ENCODE results near the gene VAV2. TPM values are rescaled to one million over a fixed set of nuclear protein-coding genes. Genes with fewer than 3 reads are reported as not detected.
"Not testable (repeated sequence)": the region's sequence is repeated elsewhere in the genome, so short reads cannot be mapped to it uniquely, and the experiment has no call there.

The VAV2 gene
- total RNA-seq, 4 donors from 2014 or later, result 15.0 to 25.7 (median 20.5) TPM

DNA sequence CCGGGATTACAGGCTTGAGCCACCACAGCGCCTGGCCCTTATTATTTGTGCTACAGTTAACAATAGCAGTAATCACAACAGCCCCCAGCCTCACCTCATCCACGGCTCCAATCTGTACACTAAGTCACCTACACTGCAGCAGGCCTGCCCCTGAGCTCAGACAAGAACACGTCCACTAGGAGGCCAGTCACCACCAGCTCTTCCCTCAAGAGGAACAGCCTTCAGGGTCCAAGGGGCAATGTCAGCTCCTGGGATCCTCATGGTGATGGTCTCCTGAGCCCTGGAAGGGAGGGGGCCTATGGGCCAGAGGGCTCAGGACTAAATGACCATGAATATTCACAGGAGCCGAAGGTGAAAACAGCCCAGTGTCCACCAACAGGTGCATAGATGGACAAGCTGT is 67.7 kb downstream of the VAV2 start:
- intact Hi-C loops (cut with DNase I), result no loop called here
- no peaks in the 10 kb centered on the region for H3K36me3 ChIP-seq
- H3K27ac ChIP-seq, result no peak overlapping the region
- H3K9me3 ChIP-seq, result no peaks in the 10 kb centered on the region
- H3K27me3 ChIP-seq, result no peaks in the 10 kb centered on the region
- TF ChIP-seq, protein P1, sequence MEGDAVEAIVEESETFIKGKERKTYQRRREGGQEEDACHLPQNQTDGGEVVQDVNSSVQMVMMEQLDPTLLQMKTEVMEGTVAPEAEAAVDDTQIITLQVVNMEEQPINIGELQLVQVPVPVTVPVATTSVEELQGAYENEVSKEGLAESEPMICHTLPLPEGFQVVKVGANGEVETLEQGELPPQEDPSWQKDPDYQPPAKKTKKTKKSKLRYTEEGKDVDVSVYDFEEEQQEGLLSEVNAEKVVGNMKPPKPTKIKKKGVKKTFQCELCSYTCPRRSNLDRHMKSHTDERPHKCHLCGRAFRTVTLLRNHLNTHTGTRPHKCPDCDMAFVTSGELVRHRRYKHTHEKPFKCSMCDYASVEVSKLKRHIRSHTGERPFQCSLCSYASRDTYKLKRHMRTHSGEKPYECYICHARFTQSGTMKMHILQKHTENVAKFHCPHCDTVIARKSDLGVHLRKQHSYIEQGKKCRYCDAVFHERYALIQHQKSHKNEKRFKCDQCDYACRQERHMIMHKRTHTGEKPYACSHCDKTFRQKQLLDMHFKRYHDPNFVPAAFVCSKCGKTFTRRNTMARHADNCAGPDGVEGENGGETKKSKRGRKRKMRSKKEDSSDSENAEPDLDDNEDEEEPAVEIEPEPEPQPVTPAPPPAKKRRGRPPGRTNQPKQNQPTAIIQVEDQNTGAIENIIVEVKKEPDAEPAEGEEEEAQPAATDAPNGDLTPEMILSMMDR (IDR thresholded peaks at IDR 0.05), result no peak
- TF ChIP-seq POLR2A (IDR thresholded peaks at IDR 0.05), result no peak
- no peak overlapping the region for H3K4me3 ChIP-seq (replicated peaks in 1 of 3)
- DNase-seq, result no peak
- H3K4me1 ChIP-seq, result peaks cover under 1 to 7% of the 10 kb centered on the region in 2 donors
- WGBS, 2 donors, result 98 to 100% methylated on average over 5 of the region's 5 CpGs

DNA sequence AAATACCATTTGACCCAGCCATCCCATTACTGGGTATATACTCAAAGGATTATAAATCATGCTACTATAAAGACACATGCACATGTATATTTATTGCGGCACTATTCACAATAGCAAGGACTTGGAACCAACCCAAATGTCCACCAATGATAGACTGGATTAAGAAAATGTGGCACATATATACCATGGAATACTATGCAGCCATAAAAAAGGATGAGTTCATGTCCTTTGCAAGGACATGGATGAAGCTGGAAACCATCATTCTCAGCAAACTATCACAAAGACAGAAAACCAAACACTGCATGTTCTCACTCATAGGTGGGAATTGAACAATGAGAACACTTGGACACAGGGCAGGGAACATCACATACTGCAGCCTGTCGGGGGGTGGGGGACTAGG is 68.5 kb downstream of the VAV2 start:
- H3K27me3 ChIP-seq; H3K4me3 ChIP-seq (replicated peaks in 1 of 3); H3K27ac ChIP-seq; H3K9me3 ChIP-seq; DNase-seq; intact Hi-C loops (cut with DNase I); H3K4me1 ChIP-seq; H3K36me3 ChIP-seq: not testable (repeated sequence)
- WGBS, 2 donors, result 100% methylated on average over 2 of the region's 2 CpGs

DNA sequence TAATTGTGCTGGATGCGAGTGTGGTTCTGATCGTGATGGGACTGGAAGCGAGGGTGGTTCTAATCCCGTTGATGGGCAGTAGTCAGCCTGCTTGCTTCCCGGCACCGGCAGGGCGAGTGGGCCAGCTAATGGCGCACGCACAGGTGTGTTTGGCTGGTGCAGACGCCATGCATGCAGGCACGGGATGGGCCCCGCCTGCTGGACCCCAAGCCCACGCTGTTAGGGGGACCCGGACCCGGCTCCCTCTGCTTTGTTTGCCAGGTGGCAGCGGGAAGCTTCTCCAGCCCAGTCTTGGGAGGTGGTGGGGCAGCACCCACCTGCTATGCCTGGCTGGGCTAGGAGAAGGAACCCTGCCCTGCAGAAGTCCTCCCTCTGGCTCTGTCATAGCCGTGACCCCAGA is 70.3 kb downstream of the VAV2 start:
- H3K9me3 ChIP-seq, result no peaks in the 10 kb centered on the region
- H3K36me3 ChIP-seq, result no peaks in the 10 kb centered on the region
- H3K27me3 ChIP-seq, result no peaks in the 10 kb centered on the region
- DNase-seq, result no peak
- TF ChIP-seq, protein P1 (IDR thresholded peaks at IDR 0.05), result no peak
- no peak for TF ChIP-seq POLR2A (IDR thresholded peaks at IDR 0.05)
- H3K4me1 ChIP-seq, result peaks cover 0 to 9% of the 10 kb centered on the region in 2 donors
- no peak overlapping the region for H3K27ac ChIP-seq
- no peak overlapping the region for H3K4me3 ChIP-seq (replicated peaks in 1 of 3)
- intact Hi-C loops (cut with DNase I), result no loop called here
- 86 to 100% methylated on average over 11 to 13 of the region's 17 CpGs for WGBS, 2 donors

DNA sequence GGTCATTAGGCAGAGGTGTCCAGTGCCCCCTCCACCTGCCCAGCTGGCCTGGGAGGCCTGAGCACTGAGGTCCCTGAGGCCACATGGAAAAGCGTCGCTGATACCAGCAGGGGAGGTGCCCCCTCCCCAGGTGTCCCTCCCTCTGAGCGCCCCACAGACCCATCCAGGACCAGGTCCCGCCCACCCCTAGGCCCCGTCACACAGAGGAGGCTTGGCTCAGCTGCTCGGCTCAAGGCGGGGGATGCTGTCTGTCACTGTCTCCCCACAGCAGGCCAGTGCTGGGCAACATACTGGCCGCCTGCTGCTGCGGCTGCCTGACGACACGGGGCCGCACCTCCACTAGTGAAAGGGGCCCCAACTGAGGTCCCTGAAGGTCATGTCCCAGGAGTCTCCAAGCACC is 71.7 kb downstream of the VAV2 start:
- DNase-seq, result no peak
- no peak for TF ChIP-seq POLR2A (IDR thresholded peaks at IDR 0.05)
- TF ChIP-seq, protein P1 (IDR thresholded peaks at IDR 0.05), result no peak
- H3K27ac ChIP-seq, result no peak overlapping the region
- H3K4me1 ChIP-seq, result peaks cover 0 to 9% of the 10 kb centered on the region in 2 donors
- WGBS, 2 donors, result 95 to 100% methylated on average over 7 to 12 of the region's 12 CpGs
- H3K9me3 ChIP-seq, result no peaks in the 10 kb centered on the region
- intact Hi-C loops (cut with DNase I), result no loop called here
- H3K36me3 ChIP-seq, result no peaks in the 10 kb centered on the region
- no peaks in the 10 kb centered on the region for H3K27me3 ChIP-seq
- H3K4me3 ChIP-seq (replicated peaks in 1 of 3), result no peak overlapping the region

DNA sequence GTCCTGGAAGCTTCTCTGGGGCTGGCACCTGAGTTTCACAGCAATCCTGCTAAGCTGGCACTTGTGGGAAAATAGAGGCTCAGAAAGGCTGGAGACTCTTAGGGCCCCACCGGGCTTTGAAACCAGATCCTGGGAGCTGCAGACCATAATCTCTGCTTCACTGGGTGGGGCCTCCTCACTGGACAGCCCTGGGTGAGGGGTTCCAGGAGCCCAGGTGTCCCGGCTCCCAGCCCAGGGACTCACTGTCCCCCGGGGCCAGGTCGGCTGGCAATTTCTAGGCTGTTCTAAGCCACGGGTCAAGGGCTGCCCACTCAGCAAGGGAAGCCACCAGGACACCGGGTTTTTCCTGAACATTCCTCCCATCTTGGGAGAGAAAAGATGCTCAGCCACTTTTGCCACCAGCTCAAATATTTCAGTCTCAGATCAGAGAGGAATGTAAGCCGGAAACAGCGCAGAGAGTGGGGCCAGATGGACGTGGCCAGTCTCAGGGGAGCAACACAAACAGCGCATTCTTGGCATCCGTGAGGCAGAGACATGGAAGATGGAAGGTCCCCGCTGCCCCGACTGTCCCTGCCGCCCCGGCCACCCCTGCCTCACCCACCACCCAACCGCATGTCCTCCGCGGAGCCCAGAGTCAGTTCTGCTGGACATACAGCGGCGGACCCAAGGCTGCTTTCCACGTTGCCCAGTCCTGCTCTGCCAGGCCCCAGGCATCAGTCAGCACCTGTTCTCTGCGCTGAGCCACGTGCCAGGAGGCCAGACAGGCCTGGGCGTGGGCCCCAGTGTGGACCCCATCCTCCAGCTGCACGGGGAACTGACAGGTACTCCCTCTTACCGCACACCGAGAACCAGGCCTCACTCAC is 72.6 kb downstream of the VAV2 start:
- peaks cover 7 to 17% of the 10 kb centered on the region in 2 donors for H3K4me1 ChIP-seq
- TF ChIP-seq POLR2A (IDR thresholded peaks at IDR 0.05), result no peak
- TF ChIP-seq, protein P1 (IDR thresholded peaks at IDR 0.05), result no peak
- no peak overlapping the region for H3K4me3 ChIP-seq (replicated peaks in 1 of 3)
- DNase-seq, result no peak
- intact Hi-C loops (cut with DNase I), result no loop called here
- H3K9me3 ChIP-seq, result no peaks in the 10 kb centered on the region
- WGBS, 2 donors, result 84 to 91% methylated on average over 14 to 23 of the region's 27 CpGs
- H3K27ac ChIP-seq, result no peak overlapping the region
- no peaks in the 10 kb centered on the region for H3K36me3 ChIP-seq
- no peaks in the 10 kb centered on the region for H3K27me3 ChIP-seq
